GM23338 (cell line): ENCODE data around the gene AGFG2. TPM values are rescaled to one million over a fixed set of nuclear protein-coding genes. Genes with fewer than 3 reads are reported as not detected.

ENCODE experiments used
- ATAC-seq: fragments of 200-7000 bp; cut with Tn5 transposase; 3 replicates; pipeline ENCODE4 v1.9.1; 2020
- DNase-seq: peaks from one replicate; pipeline ENCODE4 v3.0.0-alpha.2; 2015; ENCODE audit warnings: low spot score
- H2AFZ ChIP-seq: fragments of 200-600 bp; sonication (generic); 2 replicates; pipeline ENCODE4 v1.8.0; 2016; ENCODE audit warnings: antibody characterized with exemption, mild to moderate bottlenecking, moderate library complexity
- H3F3A ChIP-seq: fragments of 200-600 bp; sonication (generic); replicated peaks from 2 replicates; pipeline ENCODE4 v1.8.0; 2017; ENCODE audit warnings: antibody characterized with exemption, mixed run types, low read depth
- H3K27ac ChIP-seq: fragments of 200-600 bp; sonication (generic); 2 replicates; pipeline ENCODE4 v1.6.1; 2016; ENCODE audit warnings: low read depth
- H3K27me3 ChIP-seq: fragments of 200-600 bp; sonication (generic); 2 replicates; pipeline ENCODE4 v1.8.0; 2016; ENCODE audit warnings: mild to moderate bottlenecking, mixed run types, moderate library complexity; ENCODE audit not compliant: insufficient read depth
- H3K36me3 ChIP-seq: fragments of 200-600 bp; sonication (generic); 2 replicates; pipeline ENCODE4 v1.8.0; 2016; ENCODE audit warnings: mild to moderate bottlenecking; ENCODE audit not compliant: insufficient read depth
- H3K4me1 ChIP-seq: fragments of 200-600 bp; sonication (generic); 2 replicates; pipeline ENCODE4 v1.8.0; 2016; ENCODE audit warnings: mild to moderate bottlenecking, moderate library complexity; ENCODE audit not compliant: insufficient read depth
- H3K4me2 ChIP-seq: fragments of 200-600 bp; sonication (generic); 2 replicates; pipeline ENCODE4 v1.7.1; 2017; ENCODE audit warnings: mixed run types
- H3K4me3 ChIP-seq: fragments of 200-600 bp; sonication (generic); 2 replicates; pipeline ENCODE4 v1.6.1; 2016; ENCODE audit warnings: mixed run types
- H3K79me2 ChIP-seq: fragments of 200-600 bp; sonication (generic); replicated peaks from 2 replicates; pipeline ENCODE4 v1.8.0; 2017; ENCODE audit warnings: mild to moderate bottlenecking; ENCODE audit not compliant: insufficient read depth
- H3K9me2 ChIP-seq: fragments of 200-600 bp; sonication (generic); 2 replicates; pipeline ENCODE4 v1.8.0; 2017; ENCODE audit not compliant: insufficient read depth
- H4K20me1 ChIP-seq: fragments of 200-600 bp; sonication (generic); replicated peaks from 2 replicates; pipeline ENCODE4 v1.8.0; 2017; ENCODE audit warnings: mild to moderate bottlenecking; ENCODE audit not compliant: insufficient read depth
- H3K27ac Mint-ChIP-seq: 2 replicates; pipeline ENCODE4 v1.8.0; 2020; ENCODE audit warnings: inconsistent platforms, mild to moderate bottlenecking, moderate library complexity, mixed read lengths
- H3K27me3 Mint-ChIP-seq: 3 replicates; pipeline ENCODE4 v1.8.0; 2022; ENCODE audit warnings: low read depth, mild to moderate bottlenecking, moderate library complexity, mixed read lengths, inconsistent platforms; ENCODE audit not compliant: insufficient read depth, poor library complexity
- H3K36me3 Mint-ChIP-seq: 3 replicates; pipeline ENCODE4 v1.8.0; 2021; ENCODE audit warnings: low read depth, mild to moderate bottlenecking, inconsistent platforms, moderate library complexity, mixed read lengths
- H3K4me1 Mint-ChIP-seq: 3 replicates; pipeline ENCODE4 v1.8.0; 2020; ENCODE audit warnings: mild to moderate bottlenecking, inconsistent platforms, mixed read lengths
- H3K4me3 Mint-ChIP-seq: 3 replicates; pipeline ENCODE4 v1.8.0; 2021; ENCODE audit warnings: moderate library complexity, mild to moderate bottlenecking, inconsistent platforms, mixed read lengths
- H3K9me3 Mint-ChIP-seq: 3 replicates; pipeline ENCODE4 v1.8.0; 2020; ENCODE audit warnings: moderate library complexity, mild to moderate bottlenecking, inconsistent platforms, mixed read lengths
- CREB1 ChIP-seq: fragments of 250-450 bp; sonication (Bioruptor Pico); IDR thresholded peaks from 2 replicates; pipeline ENCODE4 v1.5.0; 2020; ENCODE audit warnings: low read depth, mild to moderate bottlenecking, moderate library complexity
- CTCF ChIP-seq, 2 experiments: fragments of 200-600 bp in 1 of 2; sonication (generic) in 1 of 2; conservative IDR thresholded peaks; 2 replicates each; pipeline versions ENCODE4 v1.5.1 to v1.6.1; 2016 to 2017; ENCODE audit warnings: antibody characterized with exemption in 2 of 2, low read depth in 2 of 2, mild to moderate bottlenecking in 2 of 2, moderate library complexity in 1 of 2
- ETS1 ChIP-seq: IDR thresholded peaks from 2 replicates; pipeline ENCODE4 v1.6.1; 2016; ENCODE audit warnings: antibody characterized with exemption
- EZH2phosphoT487 ChIP-seq: fragments of 200-600 bp; sonication (generic); IDR thresholded peaks from one replicate; pipeline ENCODE4 v1.8.1; 2018; ENCODE audit warnings: antibody characterized with exemption; ENCODE audit not compliant: unreplicated experiment
- JUNB ChIP-seq: IDR thresholded peaks from one replicate; pipeline ENCODE4 v1.6.1; 2016; ENCODE audit warnings: antibody characterized with exemption; ENCODE audit not compliant: unreplicated experiment
- NANOG ChIP-seq: IDR thresholded peaks from 2 replicates; pipeline ENCODE4 v1.6.1; 2016; ENCODE audit warnings: antibody characterized with exemption, borderline replicate concordance
- POLR2AphosphoS5 ChIP-seq: IDR thresholded peaks from 2 replicates; pipeline ENCODE4 v1.6.1; 2016; ENCODE audit warnings: antibody characterized with exemption, low read depth
- REST ChIP-seq: IDR thresholded peaks from one replicate; pipeline ENCODE4 v1.6.1; 2018; ENCODE audit warnings: antibody characterized with exemption; ENCODE audit not compliant: unreplicated experiment
- STAT1 ChIP-seq: IDR thresholded peaks from one replicate; pipeline ENCODE4 v1.6.1; 2016; ENCODE audit warnings: antibody characterized with exemption; ENCODE audit not compliant: unreplicated experiment
- ZNF114 ChIP-seq: fragments of 250-450 bp; sonication (Bioruptor Pico); IDR thresholded peaks from 2 replicates; pipeline ENCODE4 v1.5.0; 2020; ENCODE audit warnings: mild to moderate bottlenecking, moderate library complexity
- ZNF331 ChIP-seq: fragments of 250-450 bp; sonication (Bioruptor Pico); IDR thresholded peaks from 2 replicates; pipeline ENCODE4 v1.5.0; 2020; ENCODE audit warnings: low read depth, mild to moderate bottlenecking, moderate library complexity
- polyA plus RNA-seq: library from polyadenylated mRNA; unstranded; fragments of >200 nt; fragmentation: Nextera tagmentation; extraction: Ambion mirVana; gene quantifications from 2 replicates; pipeline ENCODE4 v1.2.1, GENCODE V29; 2016
- total RNA-seq: library from RNA; depleted of rRNA; stranded (reverse); fragments of >200 nt; shearing (Covaris generic); gene quantifications from 2 replicates; pipeline ENCODE4 v1.2.3, GENCODE V29; 2014

AGFG2 gene
- total and polyA plus RNA-seq, 2 experiments from 2014 or later: 2.3 to 8.9 TPM

- Mint-ChIP-seq H3K9me3 (no peaks in the 10 kb centered on the region), H3K36me3 (peaks cover 12% of the 10 kb centered on the region), H3K4me1 (peaks cover 13% of the 10 kb centered on the region), H3K4me3 (no peak overlapping the region; the same call in 2 of the 3 replicates), H3K27me3 (peaks cover 11% of the 10 kb centered on the region), H3K27ac (0 out of 2 replicates have a peak overlapping the region, but pooled peaks have one; percentile 5)
- no peaks in the 10 kb centered on the region for H3K9me2 ChIP-seq
- TF ChIP-seq JUNB (no peak), REST (no peak), CTCF (conservative IDR thresholded peaks at IDR 0.05; ENCODE audit: low read depth in 2 of 2) (no peak), ZNF114 (CRISPR knock-in tag) (no peak)
- H3K4me1 ChIP-seq: peaks cover 3% of the 10 kb centered on the region; the same call in 1 of the 2 replicates
- ATAC-seq (no peak), DNase-seq (no peak)
- H3K27ac ChIP-seq: no peak overlapping the region
- no peak overlapping the region for H3K4me3 ChIP-seq
- peaks cover 9% of the 10 kb centered on the region; the same call in 1 of the 2 replicates for H3K36me3 ChIP-seq
- H3K79me2 ChIP-seq: peaks cover 9% of the 10 kb centered on the region; the same call in 1 of the 2 replicates
- peaks cover 8% of the 10 kb centered on the region for H3F3A ChIP-seq
- H3K27me3 ChIP-seq: no peaks in the 10 kb centered on the region
- H3K4me2 ChIP-seq: no peak overlapping the region
- H2AFZ ChIP-seq: no peak overlapping the region
- peaks cover 7% of the 10 kb centered on the region; the same call in 1 of the 2 replicates for H4K20me1 ChIP-seq
Measured at GRCh38 chr7:100578246-100579183, 39.5 kb downstream of the AGFG2 start.

- H4K20me1 ChIP-seq: peaks cover 8% of the 10 kb centered on the region; the same call in 1 of the 2 replicates
- peaks cover 21% of the 10 kb centered on the region for H3K79me2 ChIP-seq
- ATAC-seq (no peak), DNase-seq (no peak)
- H3K27me3 ChIP-seq: no peaks in the 10 kb centered on the region
- Mint-ChIP-seq H3K4me1 (peaks cover 23% of the 10 kb centered on the region), H3K9me3 (no peaks in the 10 kb centered on the region), H3K36me3 (peaks cover 9% of the 10 kb centered on the region), H3K4me3 (no peak overlapping the region), H3K27ac (no peak overlapping the region), H3K27me3 (peaks cover 18% of the 10 kb centered on the region)
- H3K27ac ChIP-seq: no peak overlapping the region
- peaks cover 9% of the 10 kb centered on the region; the same call in 1 of the 2 replicates for H3K36me3 ChIP-seq
- H3K4me3 ChIP-seq: no peak overlapping the region
- H3K4me2 ChIP-seq: no peak overlapping the region
- H3K9me2 ChIP-seq: no peaks in the 10 kb centered on the region
- peaks cover 23% of the 10 kb centered on the region for H3F3A ChIP-seq
- peaks cover 17% of the 10 kb centered on the region for H3K4me1 ChIP-seq
- no peak overlapping the region for H2AFZ ChIP-seq
- no peak for TF ChIP-seq ZNF331
- no peak for TF ChIP-seq ZNF114 (CRISPR knock-in tag)
- TF ChIP-seq STAT1: no peak
- TF ChIP-seq REST: no peak
- TF ChIP-seq EZH2phosphoT487: no peak
- TF ChIP-seq NANOG: no peak
- TF ChIP-seq CREB1 (CRISPR knock-in tag): no peak
- no peak for TF ChIP-seq ETS1
- TF ChIP-seq POLR2AphosphoS5: no peak
Measured at GRCh38 chr7:100580466-100581283, 41.7 kb downstream of the AGFG2 start.
